Endodermal cell (in vitro differentiated cells): ENCODE results near the gene KCNB1. TPM values are rescaled to one million over a fixed set of nuclear protein-coding genes. Genes with fewer than 3 reads are reported as not detected.

Source experiments
- DNase-seq: peaks from one replicate; pipeline ENCODE4 v3.0.0-alpha.2; 2017
- H3K27ac ChIP-seq: 2 replicates; pipeline ENCODE4 v1.5.1; 2013; ENCODE audit warnings: mild to moderate bottlenecking, low read depth, low read length, moderate library complexity
- H3K27me3 ChIP-seq: 2 replicates; pipeline ENCODE4 v1.6.1; 2013; ENCODE audit warnings: mild to moderate bottlenecking, low read length, moderate library complexity; ENCODE audit not compliant: insufficient read depth, control insufficient read depth, poor library complexity, severe bottlenecking
- H3K36me3 ChIP-seq: 2 replicates; pipeline ENCODE4 v1.7.0; 2013; ENCODE audit warnings: mild to moderate bottlenecking, low read length, moderate library complexity; ENCODE audit not compliant: control insufficient read depth, insufficient read depth
- H3K4me1 ChIP-seq: one replicate; pipeline ENCODE4 v1.7.0; 2013; ENCODE audit warnings: low read length; ENCODE audit not compliant: control insufficient read depth, insufficient read depth
- H3K4me3 ChIP-seq: 2 replicates; pipeline ENCODE4 v1.5.1; 2013; ENCODE audit warnings: mild to moderate bottlenecking, low read length, moderate library complexity
- H3K9ac ChIP-seq: 2 replicates; pipeline ENCODE4 v1.6.1; 2013; ENCODE audit warnings: mild to moderate bottlenecking, low read length, moderate library complexity; ENCODE audit not compliant: poor library complexity, severe bottlenecking; ENCODE audit errors: extremely low read depth
- H3K9me3 ChIP-seq: 2 replicates; pipeline ENCODE4 v1.6.1; 2013; ENCODE audit warnings: mild to moderate bottlenecking, low read length, moderate library complexity; ENCODE audit not compliant: control insufficient read depth
- H3K27ac Mint-ChIP-seq: 2 replicates; pipeline ENCODE4 v1.8.0; 2020; ENCODE audit warnings: mixed read lengths
- H3K27me3 Mint-ChIP-seq: 2 replicates; pipeline ENCODE4 v1.8.0; 2021; ENCODE audit warnings: mild to moderate bottlenecking, mixed read lengths; ENCODE audit not compliant: insufficient read depth
- H3K36me3 Mint-ChIP-seq: 2 replicates; pipeline ENCODE4 v1.8.0; 2020; ENCODE audit warnings: low read depth, mixed read lengths
- H3K4me1 Mint-ChIP-seq: 2 replicates; pipeline ENCODE4 v1.8.0; 2020; ENCODE audit warnings: mixed read lengths
- H3K4me3 Mint-ChIP-seq: 2 replicates; pipeline ENCODE4 v1.8.0; 2020; ENCODE audit warnings: mild to moderate bottlenecking, moderate library complexity, mixed read lengths
- H3K9me3 Mint-ChIP-seq: 2 replicates; pipeline ENCODE4 v1.8.0; 2020; ENCODE audit warnings: mild to moderate bottlenecking, mixed read lengths
- CTCF ChIP-seq: fragments of 200-600 bp; sonication (generic); conservative IDR thresholded peaks from 2 replicates; pipeline ENCODE4 v1.5.0; 2021; ENCODE audit warnings: antibody characterized with exemption, mild to moderate bottlenecking
- WGBS, 2 experiments: methylation state at CpG; one replicate each; pipeline versions ENCODE4 v1.1.5 to v1.1.7; 2013; ENCODE audit warnings: missing lambda C conversion rate in 2 of 2, mixed read lengths in 1 of 2; ENCODE audit not compliant: insufficient coverage in 1 of 2, insufficient read length in 1 of 2; 5-methylcytosine and 5-hydroxymethylcytosine counted together
- total RNA-seq, 2 donors: library from RNA; stranded (reverse); fragmentation: NEBNext Ultra II Directional in 1 of 2; extraction: Animal tissue kit (Norgen Biotek cat#: 25700) in 1 of 2; gene quantifications; 2 replicates in 1 of 2; 3 replicates in 1 of 2; pipeline ENCODE4 v1.2.1, GENCODE V29; 2021

Gene KCNB1
- total RNA-seq, 2 donors from 2014 or later: 0.46 to 0.84 TPM

DNA sequence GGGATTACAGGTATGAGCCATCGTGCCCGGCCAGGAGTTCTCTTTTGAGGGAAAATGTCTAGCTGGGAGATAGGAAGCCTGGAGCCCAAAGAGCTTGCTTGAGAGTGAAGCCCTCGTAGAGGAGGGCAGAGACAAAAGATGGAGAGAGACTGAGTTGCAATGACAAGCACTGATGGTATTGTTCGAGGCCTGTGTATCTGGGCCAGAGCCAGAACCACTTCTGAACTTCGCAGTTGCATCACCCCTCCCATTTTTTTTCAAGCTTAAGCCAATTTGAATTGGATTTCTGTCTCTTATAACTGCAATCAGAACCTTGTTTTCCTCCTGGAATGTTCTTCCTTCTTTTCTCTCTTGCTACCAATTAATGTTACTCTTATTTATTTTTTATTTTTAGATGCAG, 83.1 kb downstream of the KCNB1 start:
- peaks cover 4% of the 10 kb centered on the region for H3K9me3 Mint-ChIP-seq
- Histone ChIP-seq H3K36me3 (no peaks in the 10 kb centered on the region), H3K9ac (no peak overlapping the region), H3K9me3 (peaks cover 7% of the 10 kb centered on the region), H3K4me1 (no peaks in the 10 kb centered on the region), H3K27ac (no peak overlapping the region), H3K27me3 (no peaks in the 10 kb centered on the region), H3K4me3 (no peak overlapping the region)
- no peak overlapping the region for H3K27ac Mint-ChIP-seq
- H3K36me3 Mint-ChIP-seq: no peaks in the 10 kb centered on the region
- no peak overlapping the region for H3K4me3 Mint-ChIP-seq
- WGBS, 2 experiments: 91 to 95% methylated on average over 5 of the region's 5 CpGs
- no peak for DNase-seq
- H3K4me1 Mint-ChIP-seq: no peaks in the 10 kb centered on the region
- H3K27me3 Mint-ChIP-seq: no peaks in the 10 kb centered on the region
- no peak for TF ChIP-seq CTCF

DNA sequence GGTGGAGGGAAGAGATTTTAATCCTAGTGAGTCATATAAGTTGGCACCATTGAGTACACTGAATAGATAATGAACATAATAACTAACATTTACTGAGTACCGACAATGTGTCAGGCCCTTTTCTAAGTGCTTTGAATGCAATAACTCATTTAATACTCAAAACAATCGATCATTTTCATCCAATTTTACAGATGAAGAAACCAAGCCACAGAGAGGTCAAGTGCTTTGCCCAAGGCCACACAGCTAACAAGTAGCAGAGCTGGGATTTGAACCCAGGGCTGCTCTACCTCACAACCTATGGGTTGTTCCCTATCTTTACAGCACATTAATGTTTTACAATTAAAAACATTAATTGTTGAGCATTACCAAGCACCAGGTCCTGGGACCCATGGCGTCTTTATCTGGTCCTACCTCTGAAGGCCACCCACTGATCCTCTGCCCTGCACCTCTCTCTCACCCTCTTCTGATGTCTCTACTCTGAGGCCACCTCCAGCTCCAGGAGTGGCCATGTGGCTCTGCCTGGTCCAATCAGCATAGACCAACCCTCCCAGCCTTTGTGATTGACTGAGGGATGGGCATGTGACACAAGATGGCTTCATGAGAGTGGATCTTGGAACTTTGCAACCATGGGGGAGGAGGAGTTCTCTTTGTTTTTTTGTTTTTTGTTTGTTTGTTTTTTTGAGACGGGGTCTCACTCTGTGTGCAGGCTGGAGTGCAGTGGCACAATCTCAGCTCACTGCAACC, 83.9 kb downstream of the KCNB1 start:
- Histone ChIP-seq H3K9me3 (peaks cover 7% of the 10 kb centered on the region), H3K4me1 (no peaks in the 10 kb centered on the region), H3K4me3 (no peak overlapping the region), H3K27ac (no peak overlapping the region), H3K9ac (no peak overlapping the region), H3K27me3 (no peaks in the 10 kb centered on the region), H3K36me3 (no peaks in the 10 kb centered on the region)
- DNase-seq: no peak
- peaks cover 4% of the 10 kb centered on the region for H3K9me3 Mint-ChIP-seq
- TF ChIP-seq CTCF: no peak
- no peaks in the 10 kb centered on the region for H3K4me1 Mint-ChIP-seq
- no peaks in the 10 kb centered on the region for H3K27me3 Mint-ChIP-seq
- H3K4me3 Mint-ChIP-seq: no peak overlapping the region
- no peaks in the 10 kb centered on the region for H3K36me3 Mint-ChIP-seq
- no peak overlapping the region for H3K27ac Mint-ChIP-seq
- WGBS, 2 experiments: 92% methylated on average over 3 to 4 of the region's 4 CpGs

DNA sequence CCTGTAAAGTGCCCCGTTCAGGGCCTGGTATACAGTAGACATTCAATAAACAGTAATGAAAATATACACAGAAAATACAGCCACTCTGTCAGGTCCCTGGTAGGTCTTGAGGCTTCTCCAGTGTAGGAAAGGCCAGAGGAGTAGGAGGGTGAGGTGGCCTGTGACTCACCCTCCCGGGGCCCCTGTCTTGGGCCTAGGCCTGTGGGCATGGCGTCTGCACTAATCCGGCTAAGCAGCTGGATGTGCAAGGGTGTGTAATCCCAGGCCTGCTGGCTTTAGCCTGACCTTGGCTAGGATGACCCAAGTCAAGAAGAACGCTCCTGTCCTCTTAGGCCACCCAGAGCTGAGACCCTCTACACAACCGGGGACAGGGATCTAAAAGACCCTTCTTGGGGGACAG, 84.9 kb downstream of the KCNB1 start:
- no peak overlapping the region for H3K4me3 ChIP-seq
- H3K36me3 ChIP-seq: no peaks in the 10 kb centered on the region
- DNase-seq: no peak
- H3K27me3 ChIP-seq: peaks cover 4% of the 10 kb centered on the region
- no peak overlapping the region for H3K4me3 Mint-ChIP-seq
- H3K9me3 Mint-ChIP-seq: peaks cover 4% of the 10 kb centered on the region
- 91 to 93% methylated on average over 5 to 6 of the region's 6 CpGs for WGBS, 2 experiments
- no peaks in the 10 kb centered on the region for H3K4me1 Mint-ChIP-seq
- H3K36me3 Mint-ChIP-seq: no peaks in the 10 kb centered on the region
- no peaks in the 10 kb centered on the region for H3K27me3 Mint-ChIP-seq
- no peak overlapping the region for H3K27ac ChIP-seq
- peaks cover 5% of the 10 kb centered on the region for H3K9me3 ChIP-seq
- H3K27ac Mint-ChIP-seq: no peak overlapping the region
- no peak overlapping the region for H3K9ac ChIP-seq
- no peak for TF ChIP-seq CTCF
- no peaks in the 10 kb centered on the region for H3K4me1 ChIP-seq
